PFSK-1 (cell line): ENCODE results near the gene AIG1.

Experiments used
- FOXP2 ChIP-seq: optimal IDR thresholded peaks from 2 replicates; pipeline ENCODE3; 2011; ENCODE audit warnings: borderline replicate concordance, control low read depth, inconsistent platforms; ENCODE audit not compliant: insufficient read depth; ENCODE audit errors: extremely low read length, extremely low read depth
- POLR2AphosphoS5 ChIP-seq: IDR thresholded peaks from 2 replicates; pipeline ENCODE4 v1.6.1; 2012; ENCODE audit warnings: low read depth, mild to moderate bottlenecking, control low read depth, low read length, moderate library complexity
- SIN3A ChIP-seq: IDR thresholded peaks from 2 replicates; pipeline ENCODE4 v1.6.1; 2012; ENCODE audit warnings: mild to moderate bottlenecking, low read length, moderate library complexity, borderline replicate concordance; ENCODE audit not compliant: insufficient read depth
- TAF1 ChIP-seq: IDR thresholded peaks from 2 replicates; pipeline ENCODE4 v1.6.1; 2012; ENCODE audit warnings: low read length, control low read depth, borderline replicate concordance; ENCODE audit not compliant: insufficient read depth
- TF ChIP-seq, protein P1 (sequence below), 2 experiments: IDR thresholded peaks; 2 replicates each; pipeline versions ENCODE4 v1.6.1 to v1.8.0; 2011 to 2012; ENCODE audit warnings: low read depth in 2 of 2, low read length in 2 of 2, control low read depth in 1 of 2, inconsistent platforms in 1 of 2, mild to moderate bottlenecking in 1 of 2, moderate library complexity in 1 of 2; ENCODE audit not compliant: insufficient read depth in 1 of 2

AIG1 gene

DNA sequence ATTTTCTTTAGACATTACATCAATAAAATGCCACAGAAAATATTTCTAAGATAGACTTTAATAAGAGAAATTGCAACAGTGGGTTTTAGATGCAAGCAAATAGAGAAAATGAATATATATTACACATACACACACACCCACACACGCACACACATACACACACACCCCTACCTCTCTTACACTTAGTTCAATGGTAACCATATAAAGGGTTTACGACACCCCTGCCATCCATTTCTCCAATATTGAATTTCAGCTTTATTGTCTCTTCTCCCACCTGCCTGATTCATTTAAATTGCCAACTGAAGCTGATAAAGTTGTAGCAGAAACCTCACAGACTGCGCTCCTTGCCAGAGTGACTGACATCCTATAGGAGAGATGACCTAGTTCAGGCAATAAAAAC, 235.2 kb downstream of the AIG1 start:
- TF ChIP-seq, protein P1, sequence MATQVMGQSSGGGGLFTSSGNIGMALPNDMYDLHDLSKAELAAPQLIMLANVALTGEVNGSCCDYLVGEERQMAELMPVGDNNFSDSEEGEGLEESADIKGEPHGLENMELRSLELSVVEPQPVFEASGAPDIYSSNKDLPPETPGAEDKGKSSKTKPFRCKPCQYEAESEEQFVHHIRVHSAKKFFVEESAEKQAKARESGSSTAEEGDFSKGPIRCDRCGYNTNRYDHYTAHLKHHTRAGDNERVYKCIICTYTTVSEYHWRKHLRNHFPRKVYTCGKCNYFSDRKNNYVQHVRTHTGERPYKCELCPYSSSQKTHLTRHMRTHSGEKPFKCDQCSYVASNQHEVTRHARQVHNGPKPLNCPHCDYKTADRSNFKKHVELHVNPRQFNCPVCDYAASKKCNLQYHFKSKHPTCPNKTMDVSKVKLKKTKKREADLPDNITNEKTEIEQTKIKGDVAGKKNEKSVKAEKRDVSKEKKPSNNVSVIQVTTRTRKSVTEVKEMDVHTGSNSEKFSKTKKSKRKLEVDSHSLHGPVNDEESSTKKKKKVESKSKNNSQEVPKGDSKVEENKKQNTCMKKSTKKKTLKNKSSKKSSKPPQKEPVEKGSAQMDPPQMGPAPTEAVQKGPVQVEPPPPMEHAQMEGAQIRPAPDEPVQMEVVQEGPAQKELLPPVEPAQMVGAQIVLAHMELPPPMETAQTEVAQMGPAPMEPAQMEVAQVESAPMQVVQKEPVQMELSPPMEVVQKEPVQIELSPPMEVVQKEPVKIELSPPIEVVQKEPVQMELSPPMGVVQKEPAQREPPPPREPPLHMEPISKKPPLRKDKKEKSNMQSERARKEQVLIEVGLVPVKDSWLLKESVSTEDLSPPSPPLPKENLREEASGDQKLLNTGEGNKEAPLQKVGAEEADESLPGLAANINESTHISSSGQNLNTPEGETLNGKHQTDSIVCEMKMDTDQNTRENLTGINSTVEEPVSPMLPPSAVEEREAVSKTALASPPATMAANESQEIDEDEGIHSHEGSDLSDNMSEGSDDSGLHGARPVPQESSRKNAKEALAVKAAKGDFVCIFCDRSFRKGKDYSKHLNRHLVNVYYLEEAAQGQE (IDR thresholded peaks at IDR 0.05; ENCODE audit: insufficient read depth in 1 of 2, low read depth in 2 of 2, low read length in 2 of 2), result no peak
- TF ChIP-seq POLR2AphosphoS5 (no peak), SIN3A (no peak), TAF1 (no peak), FOXP2 (no peak)

DNA sequence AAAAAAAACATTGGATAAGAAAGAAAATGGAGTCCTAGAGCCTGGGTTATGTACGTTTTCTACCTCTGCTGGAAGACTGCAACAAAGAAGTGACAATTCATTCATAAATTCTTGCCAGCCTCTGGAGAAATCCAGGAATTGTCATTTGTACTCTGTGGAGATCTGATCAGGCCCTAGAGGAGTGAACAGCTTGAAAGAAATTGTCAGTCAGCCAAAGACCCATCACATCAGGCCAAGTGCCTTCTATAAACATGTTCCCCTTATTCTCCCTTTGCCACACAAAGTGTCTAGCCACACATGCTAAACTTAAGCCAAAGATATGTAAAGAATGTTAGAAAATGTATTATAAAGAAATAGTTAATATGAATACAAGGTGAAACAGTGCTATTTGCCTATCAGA, 237.4 kb downstream of the AIG1 start:
- TF ChIP-seq, protein P1 (IDR thresholded peaks at IDR 0.05; ENCODE audit: insufficient read depth in 1 of 2, low read depth in 2 of 2, low read length in 2 of 2), result no peak
- TF ChIP-seq POLR2AphosphoS5 (no peak), SIN3A (no peak), TAF1 (no peak), FOXP2 (no peak)

DNA sequence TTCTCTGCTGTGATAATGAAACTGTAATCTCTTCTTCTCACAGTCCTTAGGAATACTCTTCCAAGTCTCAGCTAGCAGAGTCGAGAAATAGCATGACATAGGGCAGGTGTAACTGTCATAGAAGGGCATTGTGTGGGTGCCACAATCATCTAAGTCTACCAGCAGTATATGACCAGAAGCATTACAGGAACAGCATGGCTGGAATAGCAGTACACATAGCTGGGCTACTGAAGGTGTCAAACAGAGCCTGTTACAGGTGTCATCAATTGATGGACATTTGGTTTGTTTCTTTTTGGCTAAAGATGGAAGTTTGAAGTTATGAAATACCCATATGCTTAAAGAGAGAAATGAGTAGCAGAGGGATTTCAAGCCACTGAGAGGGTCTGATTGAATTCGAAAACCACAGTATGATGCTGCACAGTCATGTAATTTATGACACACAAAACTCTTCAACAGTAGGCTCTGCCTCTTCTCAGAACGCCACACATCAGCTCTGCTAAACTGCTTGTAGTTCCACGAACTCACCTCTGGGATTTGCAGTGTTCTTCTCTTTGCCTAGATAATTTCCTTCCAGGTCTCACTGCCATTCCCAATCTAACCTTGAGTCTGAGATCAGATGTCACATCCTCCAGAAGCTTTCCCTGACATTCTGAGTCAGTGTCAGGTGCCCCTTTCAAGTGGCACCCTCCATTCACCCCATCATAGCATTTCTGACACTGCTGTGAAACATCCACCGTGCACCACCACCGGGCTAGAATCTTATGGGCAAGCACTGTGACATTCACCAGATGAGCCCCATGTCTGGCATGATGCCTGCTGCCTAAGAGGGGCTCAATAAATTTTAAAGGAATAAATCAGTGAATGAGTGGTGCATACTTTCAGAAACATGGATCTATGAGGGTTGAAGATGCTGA, 238.8 kb downstream of the AIG1 start:
- no peak for TF ChIP-seq TAF1
- TF ChIP-seq FOXP2, result no peak
- no peak for TF ChIP-seq SIN3A
- TF ChIP-seq, protein P1 (IDR thresholded peaks at IDR 0.05; ENCODE audit: insufficient read depth in 1 of 2, low read depth in 2 of 2, low read length in 2 of 2), result no peak
- TF ChIP-seq POLR2AphosphoS5, result no peak

DNA sequence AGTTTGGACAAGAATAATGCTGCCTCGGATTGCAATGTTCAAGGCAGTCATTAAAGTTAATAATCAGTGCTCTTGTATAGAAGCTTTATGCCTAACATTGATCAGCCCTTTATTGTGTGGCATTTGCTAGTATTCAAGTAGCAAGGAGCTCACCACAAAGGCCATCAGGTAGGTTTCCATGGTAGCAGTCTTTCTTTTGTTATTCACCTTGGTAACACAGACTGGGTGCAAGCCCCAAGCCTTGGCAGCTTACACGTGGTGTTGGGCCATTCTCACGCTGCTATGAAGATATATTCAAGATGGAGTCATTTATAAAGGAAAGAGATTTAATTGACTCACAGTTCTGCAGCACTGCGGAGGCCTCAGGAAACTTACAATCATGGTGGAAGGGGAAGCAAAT, 240.5 kb downstream of the AIG1 start:
- TF ChIP-seq FOXP2 (no peak), TAF1 (no peak), SIN3A (no peak), POLR2AphosphoS5 (no peak)
- TF ChIP-seq, protein P1 (IDR thresholded peaks at IDR 0.05; ENCODE audit: insufficient read depth in 1 of 2, low read depth in 2 of 2, low read length in 2 of 2), result no peak
